Upper lobe of left lung (tissue), 6 donors: ENCODE data around the gene OR2H2. TPM values are rescaled to one million over a fixed set of nuclear protein-coding genes. Genes with fewer than 3 reads are reported as not detected.

Experiments
- ATAC-seq, 2 donors: fragments of 200-7000 bp; cut with Tn5 transposase; one replicate each; pipeline ENCODE4 v1.9.1; 2022; ENCODE audit warnings: mild to moderate bottlenecking in 2 of 2, moderate library complexity in 2 of 2; ENCODE audit not compliant: low FRiP score in 2 of 2
- DNase-seq, 2 donors: peaks; one replicate each; pipeline ENCODE4 v3.0.0-alpha.2; 2019 to 2020
- H3K27ac ChIP-seq, 4 donors: fragments of 200-600 bp; sonication (generic); one replicate each; pipeline ENCODE4 v1.5.1; 2016 to 2019
- H3K27me3 ChIP-seq, 4 donors: fragments of 200-600 bp; sonication (generic); one replicate each; pipeline ENCODE4 v1.5.1; 2017 to 2019
- H3K36me3 ChIP-seq, 4 donors: fragments of 200-600 bp; sonication (generic); one replicate each; pipeline ENCODE4 v1.5.1; 2016 to 2019
- H3K4me1 ChIP-seq, 4 donors: fragments of 200-600 bp; sonication (generic); one replicate each; pipeline ENCODE4 v1.5.1; 2018 to 2019
- H3K4me3 ChIP-seq, 4 donors: fragments of 200-600 bp; sonication (generic); one replicate each; pipeline ENCODE4 v1.5.1; 2017 to 2019; ENCODE audit warnings: mild to moderate bottlenecking in 2 of 4, moderate library complexity in 1 of 4
- H3K9me3 ChIP-seq, 4 donors: fragments of 200-600 bp; sonication (generic); one replicate each; pipeline ENCODE4 v1.5.1; 2018 to 2019
- EP300 ChIP-seq, 4 donors: sonication (generic); formaldehyde crosslinking; IDR thresholded peaks; one replicate each; pipeline ENCODE4 v1.5.1; 2017; ENCODE audit warnings: antibody characterized with exemption in 4 of 4, control low read depth in 2 of 4
- POLR2A ChIP-seq, 4 donors: fragments of 450-650 bp; IDR thresholded peaks; one replicate each; pipeline ENCODE4 v1.5.1; 2016 to 2017; ENCODE audit warnings: antibody characterized with exemption in 4 of 4, mild to moderate bottlenecking in 2 of 4
- POLR2AphosphoS5 ChIP-seq, 2 donors: sonication (generic); formaldehyde crosslinking; IDR thresholded peaks; one replicate each; pipeline ENCODE4 v1.5.1; 2017; ENCODE audit warnings: antibody characterized with exemption in 2 of 2
- WGBS, 2 donors: methylation state at CpG; one replicate each; pipeline ENCODE4 v1.1.5; 2017 to 2018; 5-methylcytosine and 5-hydroxymethylcytosine counted together
- total RNA-seq, 6 donors: library from RNA; depleted of rRNA in 4 of 6; stranded (reverse); fragments of >200 nt in 4 of 6; gene quantifications; one replicate each; pipeline versions ENCODE4 v1.1.0 to v1.2.1, GENCODE V29; 2016 to 2021
- TF ChIP-seq, protein P1 (sequence below), 6 experiments: fragments of 450-650 bp in 4 of 6; fragments of 200-600 bp in 2 of 6; sonication (generic) in 2 of 6; IDR thresholded peaks; one replicate each; pipeline ENCODE4 v1.5.1; 2016 to 2019; ENCODE audit warnings: antibody characterized with exemption in 6 of 6
- donor health status: DM: no; HTN: no; CAD: no; lungs with moderate emphysema.
- donor health status: DM: no; HTN: yes; CAD: no; lungs with severe emphysema.

Gene OR2H2
- total RNA-seq: not detected

DNA sequence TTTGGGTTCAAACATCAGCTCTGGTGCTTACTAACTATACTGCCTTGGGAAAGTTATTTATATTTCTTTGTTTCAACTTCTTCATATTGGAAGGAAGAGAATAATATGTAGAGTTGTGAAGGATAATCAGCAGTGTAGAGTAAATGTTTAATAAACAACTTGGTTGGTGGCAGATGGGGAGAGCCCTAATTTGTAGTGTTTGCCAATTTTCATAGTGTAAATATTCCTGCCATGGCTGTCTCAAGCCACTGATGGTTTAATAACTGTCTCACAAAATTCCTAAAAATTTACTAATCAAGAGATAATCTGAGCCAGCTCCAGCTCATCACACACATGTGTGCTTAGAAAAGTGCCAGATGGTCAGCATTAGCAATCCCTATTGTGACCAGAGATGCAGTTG, at the start of gene OR2H2:
Gene OR2H2 (plus strand): TSS at position 301 of the 400 bp plus-strand sequence. CDS start 2,824 bp downstream, outside the sequence.
- no peaks in the 10 kb centered on the region for H3K9me3 ChIP-seq
- no peak for DNase-seq
- no peaks in the 10 kb centered on the region for H3K36me3 ChIP-seq
- TF ChIP-seq POLR2AphosphoS5 (IDR thresholded peaks at IDR 0.05): no peak
- TF ChIP-seq EP300 (IDR thresholded peaks at IDR 0.05): no peak
- TF ChIP-seq, protein P1, sequence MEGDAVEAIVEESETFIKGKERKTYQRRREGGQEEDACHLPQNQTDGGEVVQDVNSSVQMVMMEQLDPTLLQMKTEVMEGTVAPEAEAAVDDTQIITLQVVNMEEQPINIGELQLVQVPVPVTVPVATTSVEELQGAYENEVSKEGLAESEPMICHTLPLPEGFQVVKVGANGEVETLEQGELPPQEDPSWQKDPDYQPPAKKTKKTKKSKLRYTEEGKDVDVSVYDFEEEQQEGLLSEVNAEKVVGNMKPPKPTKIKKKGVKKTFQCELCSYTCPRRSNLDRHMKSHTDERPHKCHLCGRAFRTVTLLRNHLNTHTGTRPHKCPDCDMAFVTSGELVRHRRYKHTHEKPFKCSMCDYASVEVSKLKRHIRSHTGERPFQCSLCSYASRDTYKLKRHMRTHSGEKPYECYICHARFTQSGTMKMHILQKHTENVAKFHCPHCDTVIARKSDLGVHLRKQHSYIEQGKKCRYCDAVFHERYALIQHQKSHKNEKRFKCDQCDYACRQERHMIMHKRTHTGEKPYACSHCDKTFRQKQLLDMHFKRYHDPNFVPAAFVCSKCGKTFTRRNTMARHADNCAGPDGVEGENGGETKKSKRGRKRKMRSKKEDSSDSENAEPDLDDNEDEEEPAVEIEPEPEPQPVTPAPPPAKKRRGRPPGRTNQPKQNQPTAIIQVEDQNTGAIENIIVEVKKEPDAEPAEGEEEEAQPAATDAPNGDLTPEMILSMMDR (IDR thresholded peaks at IDR 0.05): no peak
- no peak for TF ChIP-seq POLR2A (IDR thresholded peaks at IDR 0.05)
- H3K4me1 ChIP-seq: no peaks in the 10 kb centered on the region
- no peaks in the 10 kb centered on the region for H3K27me3 ChIP-seq
- ATAC-seq: no peak
- no peak within 1 kb of the TSS for H3K4me3 ChIP-seq
- no peak within 1 kb of the TSS for H3K27ac ChIP-seq

- Histone ChIP-seq H3K27ac (no peak overlapping the region), H3K27me3 (no peaks in the 10 kb centered on the region), H3K4me3 (no peak overlapping the region), H3K9me3 (no peaks in the 10 kb centered on the region), H3K4me1 (no peaks in the 10 kb centered on the region), H3K36me3 (no peaks in the 10 kb centered on the region)
- TF ChIP-seq EP300 (IDR thresholded peaks at IDR 0.05) (no peak), POLR2AphosphoS5 (IDR thresholded peaks at IDR 0.05) (no peak), POLR2A (IDR thresholded peaks at IDR 0.05) (no peak)
- TF ChIP-seq, protein P1 (IDR thresholded peaks at IDR 0.05): no peak
- 76 to 81% methylated on average over 4 of the region's 4 CpGs for WGBS, 2 donors
- no peak for DNase-seq
- ATAC-seq: no peak
Measured at GRCh38 chr6:29537714-29538403, 47.1 kb upstream of the OR2H2 start.

DNA sequence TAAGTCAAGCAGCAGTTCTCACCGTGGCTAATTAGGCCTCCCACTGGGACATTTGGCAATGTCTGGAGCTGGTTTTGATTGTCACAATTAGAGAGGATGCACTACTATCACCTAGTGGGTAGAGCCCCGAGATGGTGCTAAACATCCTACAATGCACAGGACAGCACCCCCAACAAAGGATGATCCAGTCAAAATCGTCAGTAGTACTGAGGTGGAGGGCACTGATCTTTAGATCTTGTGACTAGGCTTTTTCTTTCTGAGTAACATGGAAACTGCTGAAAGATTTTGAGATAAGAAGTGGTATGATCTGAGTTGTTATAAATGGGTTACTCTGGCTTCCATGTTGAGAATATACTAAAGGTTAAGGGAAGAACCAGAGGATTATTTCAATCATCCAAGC, 37.3 kb upstream of the OR2H2 start:
- Histone ChIP-seq H3K4me1 (peaks cover 0 to under 1% (median 0%) of the 10 kb centered on the region in 4 donors), H3K9me3 (no peaks in the 10 kb centered on the region), H3K27me3 (no peaks in the 10 kb centered on the region), H3K4me3 (no peak overlapping the region), H3K36me3 (no peaks in the 10 kb centered on the region), H3K27ac (no peak overlapping the region)
- TF ChIP-seq POLR2AphosphoS5 (IDR thresholded peaks at IDR 0.05): no peak
- TF ChIP-seq POLR2A (IDR thresholded peaks at IDR 0.05): no peak
- TF ChIP-seq, protein P1 (IDR thresholded peaks at IDR 0.05): no peak
- TF ChIP-seq EP300 (IDR thresholded peaks at IDR 0.05): no peak
- ATAC-seq (no peak), DNase-seq (no peak)
- 39 to 58% methylated on average over 3 of the region's 3 CpGs for WGBS, 2 donors

DNA sequence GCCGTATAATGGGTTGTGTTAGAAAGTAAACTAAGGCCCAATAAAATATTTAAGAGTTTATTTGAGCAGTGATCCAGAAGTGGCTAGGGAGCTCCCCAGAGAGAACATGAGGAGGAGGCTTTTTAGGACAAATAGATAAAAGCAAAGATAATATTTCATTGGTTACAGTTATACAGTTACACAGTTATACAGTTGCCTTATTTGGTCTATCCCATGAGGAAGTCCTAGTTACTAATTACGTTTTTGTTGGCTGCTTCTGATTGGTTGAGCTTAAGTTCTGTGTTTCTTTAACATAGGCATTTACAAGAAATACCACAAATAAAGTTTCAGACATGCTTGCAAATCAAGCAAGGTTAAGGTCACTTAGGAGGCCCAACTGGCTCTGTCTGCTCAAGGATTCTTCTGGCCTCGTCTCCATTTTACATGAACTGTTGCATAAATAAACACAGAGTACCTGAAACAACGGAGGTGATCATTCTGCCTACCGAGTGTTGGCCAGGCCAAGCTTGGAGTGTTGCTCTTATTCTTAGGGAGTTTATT, 32.3 kb upstream of the OR2H2 start:
- Histone ChIP-seq H3K36me3 (no peaks in the 10 kb centered on the region), H3K4me1 (peaks cover 14 to 19% (median 15%) of the 10 kb centered on the region in 4 donors), H3K27me3 (peaks cover 0 to 8% (median 1%) of the 10 kb centered on the region in 4 donors), H3K9me3 (no peaks in the 10 kb centered on the region), H3K27ac (no peak overlapping the region), H3K4me3 (peak overlapping the region in 3 of 4 donors; percentile 36 to 48 (median 45))
- DNase-seq (no peak), ATAC-seq (peak; percentile 77 to 87)
- TF ChIP-seq EP300 (IDR thresholded peaks at IDR 0.05): no peak
- 30 to 42% methylated on average over 5 of the region's 5 CpGs for WGBS, 2 donors

GRCh38 chr6:29553268-29554057, 31.5 kb upstream of the OR2H2 start:
- Histone ChIP-seq H3K4me1 (peaks cover 14 to 19% (median 15%) of the 10 kb centered on the region in 4 donors), H3K36me3 (no peaks in the 10 kb centered on the region), H3K4me3 (peak overlapping the region; percentile 12 to 48 (median 40)), H3K27ac (peak overlapping the region in 1 of 4 donors; percentile 5), H3K9me3 (no peaks in the 10 kb centered on the region), H3K27me3 (peaks cover 0 to 8% (median 1%) of the 10 kb centered on the region in 4 donors)
- ATAC-seq (peak; percentile 86 to 92), DNase-seq (peak; percentile 80 to 94)
- TF ChIP-seq POLR2A (IDR thresholded peaks at IDR 0.05): no peak
- TF ChIP-seq, protein P1 (IDR thresholded peaks at IDR 0.05): peak in 2 of 6 experiments; percentile 12 to 48
- TF ChIP-seq POLR2AphosphoS5 (IDR thresholded peaks at IDR 0.05): no peak
- no peak for TF ChIP-seq EP300 (IDR thresholded peaks at IDR 0.05)
- 9 to 24% methylated on average over 11 to 47 of the region's 83 CpGs for WGBS, 2 donors
